ENCODE results near the gene SNX32. TPM values are rescaled to one million over a fixed set of nuclear protein-coding genes. Genes with fewer than 3 reads are reported as not detected.

SNX32 gene
- total and polyA plus RNA-seq, 9 of the 15 experiments (the other 6 are each of a cell fraction or from before 2014, with no cell fraction given) = 0.03 TPM; not detected in 7

DNA sequence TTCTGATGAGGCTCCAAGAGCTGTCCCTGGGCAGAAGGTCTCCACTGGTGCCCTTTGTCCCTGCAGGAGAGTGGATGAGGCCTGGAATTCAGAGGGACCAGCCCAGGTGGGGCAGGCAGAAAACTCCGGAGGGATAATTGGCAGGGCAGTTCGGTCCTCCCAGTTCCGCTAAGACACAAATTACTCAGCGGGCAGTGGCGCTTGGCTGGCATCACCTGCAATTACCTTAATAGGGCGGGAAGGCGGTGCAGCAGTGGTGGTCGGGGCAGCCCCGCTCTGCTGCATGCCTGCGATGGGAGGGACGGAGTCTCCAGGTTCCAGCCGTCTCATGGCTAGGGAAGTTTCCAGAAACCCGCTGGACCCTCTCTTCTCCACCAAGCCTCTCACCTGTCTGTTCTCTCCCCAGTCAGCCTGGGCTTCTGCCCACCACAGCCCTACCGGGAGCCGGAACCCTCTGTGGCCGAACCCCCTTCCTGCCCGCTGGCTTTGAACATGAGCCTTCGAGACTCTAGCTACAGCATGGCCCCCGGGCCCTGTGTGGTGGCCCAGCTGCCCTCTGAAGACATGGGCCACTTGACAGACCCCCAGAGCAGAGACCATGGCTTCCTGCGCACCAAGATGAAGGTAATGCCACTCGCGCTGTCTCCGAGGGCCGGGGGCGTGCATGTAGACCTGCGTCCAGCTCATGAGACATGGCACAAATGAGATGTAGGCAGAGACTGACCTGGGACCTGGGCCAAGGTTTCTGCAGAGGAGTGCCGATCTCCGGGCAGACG lies 40.0 kb upstream of the SNX32 start:
- ChIA-PET POLR2A (interaction anchor here (0.6 to 1.3 kb wide), 4 partner anchors 9 to 153 kb away, joined by 3 read pairs; no protein-coding TSS in a partner anchor), CTCF (ENCODE audit: low intra/inter-chr PET ratio) (no interaction called here)
- no peak for TF ChIP-seq FOXK2 (conservative IDR thresholded peaks at IDR 0.05 in 1 of 2, IDR thresholded peaks at IDR 0.05 in 1 of 2; ENCODE audit: low read depth in 2 of 2)
- no peak for TF ChIP-seq ZNF146 (CRISPR knock-in tag; IDR thresholded peaks at IDR 0.05; ENCODE audit: unreplicated experiment)
- no peak for TF ChIP-seq ELF1 (tag; IDR thresholded peaks at IDR 0.05)
- TF ChIP-seq TOE1 (IDR thresholded peaks at IDR 0.05; ENCODE audit: borderline replicate concordance) = no peak
- no peak for TF ChIP-seq TOE1 (CRISPR knock-in tag; IDR thresholded peaks at IDR 0.05; ENCODE audit: borderline replicate concordance, low read depth)
- no peak for TF ChIP-seq TCF3 (CRISPR knock-in tag; IDR thresholded peaks at IDR 0.05)
- TF ChIP-seq ILK (tag; IDR thresholded peaks at IDR 0.05; ENCODE audit: borderline replicate concordance, low read depth) = no peak
- no peak for TF ChIP-seq ASH1L (IDR thresholded peaks at IDR 0.05; ENCODE audit: borderline replicate concordance, low read depth, partially characterized antibody)
- peaks cover 13% of the 10 kb centered on the region; the same call in 1 of the 2 replicates for H4K20me1 ChIP-seq (replicated peaks; ENCODE audit: control insufficient read depth, insufficient read depth, low read length)
- 12% methylated on average over 29 of the region's 29 CpGs for WGBS (ENCODE audit: insufficient coverage, low coverage, missing lambda C conversion rate)
- H2AFZ ChIP-seq (ENCODE audit: low read depth, low read length) = no peak overlapping the region
- no peak overlapping the region for H3K4me3 ChIP-seq
- no peaks in the 10 kb centered on the region for H3K36me3 ChIP-seq (ENCODE audit: control insufficient read depth, insufficient read depth, low read length)
- H3K27me3 ChIP-seq (ENCODE audit: control insufficient read depth in 2 of 2, insufficient read depth in 2 of 2, low read length in 2 of 2) = peaks cover 89 to 96% of the 10 kb centered on the region in 2 experiments
- BruUV-seq (replicated peaks) = no TSS peak
- no peak for FAIRE-seq
- no peaks in the 10 kb centered on the region for H3K9me1 ChIP-seq (ENCODE audit: control insufficient read depth, insufficient read depth, low read length)
- H3K79me2 ChIP-seq (ENCODE audit: control insufficient read depth, insufficient read depth, low read length) = no peaks in the 10 kb centered on the region
- ATAC-seq = no peak
- intact Hi-C loops (cut with micrococcal nuclease) = no loop called here
- H3K9me3 ChIP-seq (replicated peaks; ENCODE audit: control insufficient read depth, insufficient read depth, low read depth, low read length) = no peaks in the 10 kb centered on the region
- H3K4me1 ChIP-seq (replicated peaks in 1 of 2; ENCODE audit: control insufficient read depth in 2 of 2, insufficient read depth in 2 of 2, low read length in 2 of 2) = peaks cover 0 to 32% of the 10 kb centered on the region in 2 experiments; a peak in 1 of 5 replicates
- DNase-seq (ENCODE audit: extremely low read depth in 1 of 4, low spot score in 3 of 4) = no peak
- in situ Hi-C loops (cut with MboI) = no loop called here
- H3K27ac ChIP-seq (ENCODE audit: extremely low read depth, low read depth, low read length) = no peak overlapping the region
- peak overlapping the region in 1 of 2 experiments; percentile 4; a peak in 1 of 4 replicates for H3K9ac ChIP-seq (ENCODE audit: insufficient read depth in 1 of 2, low read depth in 2 of 2, low read length in 2 of 2)
- no peak overlapping the region for H3K4me2 ChIP-seq (ENCODE audit: insufficient read depth, low read length)
